HUDEP-2 (cell line): ENCODE measurements around the gene AIP.
"Not testable (repeated sequence)": the region's sequence is repeated elsewhere in the genome, so short reads cannot be mapped to it uniquely, and the experiment has no call there.

Source experiments
- DNase-seq, 76 experiments: peaks; one replicate each; lab custom pipeline; 2025; ENCODE audit not compliant: unreplicated experiment in 76 of 76; lab: John Stamatoyannopoulos, UW

Gene AIP

GRCh38 chr11:67504950-67505581 lies 22.2 kb downstream of the AIP start, which contains the start of gene PITPNM1:
TSS of gene PITPNM1 (minus strand) at chr11:67505363. CDS start at chr11:67504180, 1,183 bp downstream.
- DNase-seq: peak in 24 of 76 experiments; percentile 4 to 49 (median 26)

GRCh38 chr11:67505605-67506396 lies 23.0 kb downstream of the AIP start:
- peak in 74 of 76 experiments; percentile 60 to 90 (median 80) for DNase-seq

GRCh38 chr11:67506426-67507051 lies 23.7 kb downstream of the AIP start:
- DNase-seq: no peak

GRCh38 chr11:67507242-67507863 lies 24.5 kb downstream of the AIP start:
- peak in 3 of 76 experiments; percentile 37 to 58 (median 40) for DNase-seq

GRCh38 chr11:67507864-67508485 lies 25.1 kb downstream of the AIP start, which contains the start of gene CDK2AP2:
TSS of gene CDK2AP2 (minus strand) at chr11:67508162. CDS start at chr11:67508082, 80 bp downstream.
- peak; percentile 60 to 99 (median 98) for DNase-seq

GRCh38 chr11:67508486-67509121 lies 25.8 kb downstream of the AIP start:
- DNase-seq: peak; percentile 23 to 97 (median 92)

GRCh38 chr11:67510023-67510345 lies 27.2 kb downstream of the AIP start:
- no peak for DNase-seq

GRCh38 chr11:67511558-67511957 lies 28.7 kb downstream of the AIP start:
- not testable (repeated sequence) for DNase-seq

GRCh38 chr11:67514116-67514515 lies 31.3 kb downstream of the AIP start:
- DNase-seq: no peak

- DNase-seq: no peak
Observed at GRCh38 chr11:67516806-67517205, 34.0 kb downstream of the AIP start.

GRCh38 chr11:67517784-67518552 lies 35.1 kb downstream of the AIP start:
- DNase-seq: no peak

GRCh38 chr11:67519726-67520125 lies 36.9 kb downstream of the AIP start:
- no peak for DNase-seq

GRCh38 chr11:67520856-67521824 lies 38.3 kb downstream of the AIP start:
- no peak for DNase-seq

- DNase-seq: no peak
Observed at GRCh38 chr11:67521924-67522323, 39.1 kb downstream of the AIP start.

GRCh38 chr11:67522338-67522737 lies 39.5 kb downstream of the AIP start:
- no peak for DNase-seq

- no peak for DNase-seq
Observed at GRCh38 chr11:67522844-67523555, 40.2 kb downstream of the AIP start, which contains the start of gene CABP2. TSS of gene CABP2 (minus strand) at chr11:67523446. CDS start at chr11:67523326, 120 bp downstream.
